ENCODE measurements around the gene LAMTOR4. TPM values are rescaled to one million over a fixed set of nuclear protein-coding genes. Genes with fewer than 3 reads are reported as not detected.
A peak's percentile ranks its signal among the peaks of the same experiment; 100 is the strongest.

Gene LAMTOR4
- total and polyA plus RNA-seq, 2 donors (not counting 1 experiment from before 2014, with no cell fraction given) = 214 to 448 TPM

DNA sequence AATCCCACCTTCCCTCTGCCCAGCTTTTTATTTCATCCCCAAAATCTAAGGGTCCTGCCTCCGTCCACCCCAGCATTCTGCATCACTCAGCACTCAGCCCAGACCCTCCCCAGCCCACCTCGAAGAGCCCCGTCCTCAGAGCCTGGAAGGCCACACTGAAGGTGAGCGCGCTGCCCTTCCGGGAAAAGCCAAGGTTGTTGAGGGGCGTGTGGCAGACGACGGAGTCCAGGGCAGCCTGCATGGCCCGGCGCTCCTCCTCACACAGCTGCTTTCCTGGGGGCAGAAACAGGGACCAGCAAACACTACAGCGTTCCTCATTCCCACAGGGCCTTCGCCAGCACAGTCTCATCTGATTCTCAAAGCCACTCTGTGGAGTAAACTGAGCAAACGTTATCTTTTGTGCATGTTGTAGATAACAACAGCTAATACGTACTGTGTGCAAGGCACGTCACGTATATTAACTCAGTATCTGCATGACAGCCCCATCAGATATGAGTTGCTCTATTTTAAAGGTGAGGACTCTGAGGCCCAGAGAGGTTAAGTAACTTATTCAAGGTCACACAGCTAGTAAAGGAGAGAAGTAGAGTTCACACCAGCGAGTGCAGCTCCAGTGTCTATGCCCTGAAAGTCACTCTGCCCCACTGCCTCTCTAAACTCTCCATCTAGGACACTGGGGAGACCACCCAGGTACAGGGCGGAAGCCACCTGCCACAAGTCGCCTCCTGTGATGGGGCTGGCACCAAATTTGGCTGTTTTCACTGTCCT is 7.0 kb downstream of the LAMTOR4 start:
- POLR2A ChIA-PET = interaction anchor here (0.6 to 2.9 kb wide), 5 partner anchors 8 to 32 kb away, joined by 3 to 16 read pairs (median 5); partner anchors contain the start of gene LAMTOR4
- CTCF ChIA-PET = interaction anchor here (1.3 to 5.1 kb wide), 2 partner anchors 12 to 23 kb away, joined by 3 to 18 read pairs; no protein-coding TSS in a partner anchor
- peak overlapping the region; percentile 74 for H3K27ac Mint-ChIP-seq
- H3K27me3 ChIP-seq (replicated peaks in 1 of 4; ENCODE audit: control extremely low read depth in 1 of 4, control insufficient read depth in 3 of 4, insufficient read depth in 4 of 4, low read length in 3 of 4) = no peaks in the 10 kb centered on the region
- no peak overlapping the region for H3K4me3 ChIP-seq (ENCODE audit: control extremely low read depth in 1 of 5, extremely low read depth in 1 of 5, insufficient read depth in 1 of 5, low read depth in 2 of 5, low read length in 4 of 5)
- no peaks in the 10 kb centered on the region for H3K27me3 Mint-ChIP-seq
- peak overlapping the region; percentile 54 to 84 for H3K27ac ChIP-seq (ENCODE audit: low read length in 2 of 2)
- H3K4me2 ChIP-seq (replicated peaks; ENCODE audit: low read depth, low read length, poor library complexity, severe bottlenecking) = no peak overlapping the region
- H3K9me3 Mint-ChIP-seq (ENCODE audit: insufficient read depth) = no peaks in the 10 kb centered on the region
- no peaks in the 10 kb centered on the region for H3K9me3 ChIP-seq (ENCODE audit: control extremely low read depth in 1 of 3, control insufficient read depth in 2 of 3, insufficient read depth in 1 of 3, low read length in 2 of 3)
- H3K79me2 ChIP-seq (ENCODE audit: control insufficient read depth, insufficient read depth, low read length) = peaks cover 47% of the 10 kb centered on the region
- WGBS (ENCODE audit: insufficient coverage) = 99% methylated on average over 17 of the region's 20 CpGs
- peaks cover 0 to 51% of the 10 kb centered on the region in 2 experiments for H3K36me3 ChIP-seq (replicated peaks in 1 of 2; ENCODE audit: control extremely low read depth in 1 of 2, control insufficient read depth in 1 of 2, extremely low read depth in 1 of 2, insufficient read depth in 2 of 2, low read length in 1 of 2)
- H2AFZ ChIP-seq (ENCODE audit: insufficient read depth, low read depth, low read length, poor library complexity, severe bottlenecking) = no peak overlapping the region
- DNase-seq = no peak
- H3K9ac ChIP-seq (ENCODE audit: low read length) = no peak overlapping the region
- peak overlapping the region; percentile 32 for H3K4me3 Mint-ChIP-seq
- H3K4me1 Mint-ChIP-seq = peaks cover 50% of the 10 kb centered on the region
- peaks cover 28% of the 10 kb centered on the region for H4K20me1 ChIP-seq (ENCODE audit: control insufficient read depth, insufficient read depth, low read length, poor library complexity, severe bottlenecking)
- peaks cover 34 to 47% of the 10 kb centered on the region in 2 donors for H3K4me1 ChIP-seq (ENCODE audit: control insufficient read depth in 2 of 2, insufficient read depth in 2 of 2, low read length in 2 of 2)
- ATAC-seq (ENCODE audit: low read depth) = no peak
- intact Hi-C loops (cut with micrococcal nuclease) = loop anchor here (5.0 kb wide), 2 partner anchors 37 to 182 kb away; no protein-coding TSS in a partner anchor
- TF ChIP-seq EZH2 (IDR thresholded peaks at IDR 0.05; ENCODE audit: borderline replicate concordance, insufficient read depth, low read depth, low read length, poor library complexity, severe bottlenecking) = no peak
- TF ChIP-seq, protein P1, sequence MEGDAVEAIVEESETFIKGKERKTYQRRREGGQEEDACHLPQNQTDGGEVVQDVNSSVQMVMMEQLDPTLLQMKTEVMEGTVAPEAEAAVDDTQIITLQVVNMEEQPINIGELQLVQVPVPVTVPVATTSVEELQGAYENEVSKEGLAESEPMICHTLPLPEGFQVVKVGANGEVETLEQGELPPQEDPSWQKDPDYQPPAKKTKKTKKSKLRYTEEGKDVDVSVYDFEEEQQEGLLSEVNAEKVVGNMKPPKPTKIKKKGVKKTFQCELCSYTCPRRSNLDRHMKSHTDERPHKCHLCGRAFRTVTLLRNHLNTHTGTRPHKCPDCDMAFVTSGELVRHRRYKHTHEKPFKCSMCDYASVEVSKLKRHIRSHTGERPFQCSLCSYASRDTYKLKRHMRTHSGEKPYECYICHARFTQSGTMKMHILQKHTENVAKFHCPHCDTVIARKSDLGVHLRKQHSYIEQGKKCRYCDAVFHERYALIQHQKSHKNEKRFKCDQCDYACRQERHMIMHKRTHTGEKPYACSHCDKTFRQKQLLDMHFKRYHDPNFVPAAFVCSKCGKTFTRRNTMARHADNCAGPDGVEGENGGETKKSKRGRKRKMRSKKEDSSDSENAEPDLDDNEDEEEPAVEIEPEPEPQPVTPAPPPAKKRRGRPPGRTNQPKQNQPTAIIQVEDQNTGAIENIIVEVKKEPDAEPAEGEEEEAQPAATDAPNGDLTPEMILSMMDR (IDR thresholded peaks at IDR 0.05) = no peak
